ENCODE measurements around the gene ZNF565. TPM values are rescaled to one million over a fixed set of nuclear protein-coding genes. Genes with fewer than 3 reads are reported as not detected.

The ZNF565 gene
- total RNA-seq, 2 donors from 2014 or later: 1.6 to 2.7 TPM

DNA sequence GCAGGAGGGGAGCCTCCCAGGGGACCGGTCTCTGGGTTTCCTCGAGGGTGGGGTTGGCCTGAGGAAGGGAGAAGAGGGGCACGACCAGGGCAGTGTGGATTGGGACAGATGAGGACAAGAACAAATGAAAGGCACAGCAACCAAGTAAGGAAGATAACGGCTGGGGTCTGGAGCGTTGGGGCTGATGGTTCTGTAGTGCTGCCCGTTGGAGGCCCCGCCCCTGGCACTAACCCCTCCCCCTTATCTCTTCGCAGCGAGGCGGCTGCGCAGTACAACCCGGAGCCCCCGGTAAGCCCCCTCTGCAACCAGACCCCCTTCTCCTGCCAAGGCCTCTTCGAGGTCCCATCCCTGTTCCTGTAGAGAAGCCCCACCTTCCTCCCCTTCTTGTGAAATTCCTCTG lies 72.4 kb downstream of the ZNF565 start:
- H3K27ac Mint-ChIP-seq: peak overlapping the region; percentile 90
- H3K9ac ChIP-seq (ENCODE audit: extremely low read depth, low read length, poor library complexity, severe bottlenecking): no peak overlapping the region
- DNase-seq: no peak
- WGBS, 2 experiments (ENCODE audit: insufficient coverage in 1 of 2, insufficient read length in 1 of 2): 96 to 97% methylated on average over 6 to 14 of the region's 14 CpGs
- no peak overlapping the region for H3K27ac ChIP-seq (ENCODE audit: low read depth, low read length)
- H3K36me3 Mint-ChIP-seq (ENCODE audit: low read depth): peaks cover 50% of the 10 kb centered on the region
- peaks cover 50% of the 10 kb centered on the region for H3K36me3 ChIP-seq (ENCODE audit: control insufficient read depth, insufficient read depth, low read length)
- H3K9me3 Mint-ChIP-seq: no peaks in the 10 kb centered on the region
- peak overlapping the region; percentile 90 for H3K4me3 ChIP-seq (ENCODE audit: low read length)
- peaks cover 9% of the 10 kb centered on the region for H3K4me1 Mint-ChIP-seq
- H3K4me3 Mint-ChIP-seq: peak overlapping the region; percentile 99
- no peaks in the 10 kb centered on the region for H3K4me1 ChIP-seq (ENCODE audit: control insufficient read depth, insufficient read depth, low read length)
- TF ChIP-seq, protein P1, sequence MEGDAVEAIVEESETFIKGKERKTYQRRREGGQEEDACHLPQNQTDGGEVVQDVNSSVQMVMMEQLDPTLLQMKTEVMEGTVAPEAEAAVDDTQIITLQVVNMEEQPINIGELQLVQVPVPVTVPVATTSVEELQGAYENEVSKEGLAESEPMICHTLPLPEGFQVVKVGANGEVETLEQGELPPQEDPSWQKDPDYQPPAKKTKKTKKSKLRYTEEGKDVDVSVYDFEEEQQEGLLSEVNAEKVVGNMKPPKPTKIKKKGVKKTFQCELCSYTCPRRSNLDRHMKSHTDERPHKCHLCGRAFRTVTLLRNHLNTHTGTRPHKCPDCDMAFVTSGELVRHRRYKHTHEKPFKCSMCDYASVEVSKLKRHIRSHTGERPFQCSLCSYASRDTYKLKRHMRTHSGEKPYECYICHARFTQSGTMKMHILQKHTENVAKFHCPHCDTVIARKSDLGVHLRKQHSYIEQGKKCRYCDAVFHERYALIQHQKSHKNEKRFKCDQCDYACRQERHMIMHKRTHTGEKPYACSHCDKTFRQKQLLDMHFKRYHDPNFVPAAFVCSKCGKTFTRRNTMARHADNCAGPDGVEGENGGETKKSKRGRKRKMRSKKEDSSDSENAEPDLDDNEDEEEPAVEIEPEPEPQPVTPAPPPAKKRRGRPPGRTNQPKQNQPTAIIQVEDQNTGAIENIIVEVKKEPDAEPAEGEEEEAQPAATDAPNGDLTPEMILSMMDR (conservative IDR thresholded peaks at IDR 0.05): no peak
- no peaks in the 10 kb centered on the region for H3K27me3 ChIP-seq (ENCODE audit: control insufficient read depth, insufficient read depth, low read length, poor library complexity, severe bottlenecking)
- no peaks in the 10 kb centered on the region for H3K9me3 ChIP-seq (ENCODE audit: control insufficient read depth, low read length)
- no peaks in the 10 kb centered on the region for H3K27me3 Mint-ChIP-seq (ENCODE audit: insufficient read depth)

DNA sequence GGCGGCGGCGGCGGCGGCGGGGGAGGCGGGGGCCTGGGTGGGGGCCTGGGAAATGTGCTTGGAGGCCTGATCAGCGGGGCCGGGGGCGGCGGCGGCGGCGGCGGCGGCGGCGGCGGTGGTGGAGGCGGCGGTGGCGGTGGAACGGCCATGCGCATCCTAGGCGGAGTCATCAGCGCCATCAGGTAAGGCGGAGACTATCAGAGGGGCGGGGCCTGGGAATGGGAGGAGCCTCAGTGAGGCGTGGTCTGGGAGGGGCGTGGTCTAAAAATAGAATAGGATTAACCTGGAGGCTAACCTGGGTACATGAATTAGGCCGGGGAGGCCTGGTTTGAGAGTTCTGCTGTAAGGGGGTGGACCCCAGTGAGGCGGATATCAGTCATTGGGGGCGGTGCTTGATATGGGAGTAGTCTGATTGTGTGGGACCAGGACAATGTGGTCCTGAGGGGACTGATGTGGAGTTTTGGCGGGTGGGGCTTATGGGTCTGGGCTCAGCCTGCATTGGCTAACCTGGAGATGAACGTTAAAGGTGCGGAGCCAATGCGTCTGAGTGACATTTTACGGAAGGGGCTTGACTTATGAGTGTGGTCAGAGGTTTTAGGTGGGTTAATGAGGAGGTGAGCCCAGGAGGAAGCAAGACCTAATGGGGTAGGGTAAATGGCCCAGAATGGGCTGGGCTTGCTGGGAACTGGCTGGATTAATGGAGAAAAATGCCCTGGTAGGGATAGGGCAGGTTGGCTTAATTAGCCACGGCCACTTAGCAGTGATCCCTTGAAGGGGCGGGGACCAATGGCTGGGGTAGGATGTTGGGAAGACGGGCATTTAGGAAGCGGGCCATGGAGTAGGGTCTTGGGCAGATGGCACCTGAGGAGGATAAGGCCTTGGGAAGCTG lies 73.2 kb downstream of the ZNF565 start:
- H3K27me3 ChIP-seq (ENCODE audit: control insufficient read depth, insufficient read depth, low read length, poor library complexity, severe bottlenecking): no peaks in the 10 kb centered on the region
- H3K4me3 ChIP-seq (ENCODE audit: low read length): peak overlapping the region; percentile 90
- H3K9me3 ChIP-seq (ENCODE audit: control insufficient read depth, low read length): no peaks in the 10 kb centered on the region
- peak; percentile 100 for DNase-seq
- H3K9ac ChIP-seq (ENCODE audit: extremely low read depth, low read length, poor library complexity, severe bottlenecking): no peak overlapping the region
- H3K9me3 Mint-ChIP-seq: no peaks in the 10 kb centered on the region
- no peaks in the 10 kb centered on the region for H3K4me1 ChIP-seq (ENCODE audit: control insufficient read depth, insufficient read depth, low read length)
- H3K36me3 ChIP-seq (ENCODE audit: control insufficient read depth, insufficient read depth, low read length): peaks cover 43% of the 10 kb centered on the region
- H3K27me3 Mint-ChIP-seq (ENCODE audit: insufficient read depth): peaks cover 2% of the 10 kb centered on the region
- WGBS, 2 experiments (ENCODE audit: insufficient coverage in 1 of 2, insufficient read length in 1 of 2): 14 to 30% methylated on average over 19 to 42 of the region's 42 CpGs
- peaks cover 13% of the 10 kb centered on the region for H3K4me1 Mint-ChIP-seq
- peak overlapping the region; percentile 90 for H3K27ac Mint-ChIP-seq
- H3K36me3 Mint-ChIP-seq (ENCODE audit: low read depth): peaks cover 42% of the 10 kb centered on the region
- H3K4me3 Mint-ChIP-seq: peak overlapping the region; percentile 99
- no peak overlapping the region for H3K27ac ChIP-seq (ENCODE audit: low read depth, low read length)
- TF ChIP-seq, protein P1 (conservative IDR thresholded peaks at IDR 0.05): no peak

DNA sequence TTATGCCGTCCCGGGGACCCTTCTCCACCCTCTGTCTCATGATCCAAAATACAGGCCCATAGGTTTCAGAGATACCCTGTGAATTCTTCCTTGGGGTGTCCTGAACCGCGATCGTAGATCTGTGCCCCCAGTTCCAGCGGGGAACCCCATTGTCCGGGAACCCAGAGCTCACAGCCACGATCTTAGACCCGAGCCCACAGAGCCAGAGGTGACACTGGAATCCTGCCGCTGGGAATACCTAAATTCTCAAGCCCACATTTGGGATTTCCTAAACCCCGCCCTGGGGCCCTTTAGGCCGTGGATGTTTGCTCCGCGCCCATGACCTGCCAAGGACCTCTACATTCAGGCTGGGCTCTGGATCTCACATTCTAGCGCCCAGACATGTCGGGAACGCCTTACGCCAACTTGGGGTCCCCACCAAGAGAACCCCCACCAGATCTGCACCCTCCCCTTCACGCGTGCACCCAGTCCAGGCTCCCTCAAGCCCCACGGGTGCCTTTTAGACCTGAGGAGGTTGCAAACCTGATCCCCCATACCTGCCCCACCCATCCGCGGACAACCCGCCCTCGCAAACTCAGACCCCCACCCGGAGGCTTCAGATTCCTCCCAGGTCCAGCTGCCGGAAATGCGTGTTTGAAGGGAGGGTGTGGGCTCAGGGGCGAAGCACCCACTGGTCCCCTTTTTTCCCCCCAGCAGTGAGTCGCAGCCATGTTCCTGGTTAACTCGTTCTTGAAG lies 74.0 kb downstream of the ZNF565 start:
- TF ChIP-seq, protein P1 (conservative IDR thresholded peaks at IDR 0.05): no peak
- Histone ChIP-seq H3K9ac (ENCODE audit: extremely low read depth, low read length, poor library complexity, severe bottlenecking) (peak overlapping the region; percentile 96), H3K36me3 (ENCODE audit: control insufficient read depth, insufficient read depth, low read length) (peaks cover 35% of the 10 kb centered on the region), H3K4me1 (ENCODE audit: control insufficient read depth, insufficient read depth, low read length) (no peaks in the 10 kb centered on the region), H3K27ac (ENCODE audit: low read depth, low read length) (peak overlapping the region; percentile 31), H3K27me3 (ENCODE audit: control insufficient read depth, insufficient read depth, low read length, poor library complexity, severe bottlenecking) (no peaks in the 10 kb centered on the region), H3K9me3 (ENCODE audit: control insufficient read depth, low read length) (no peaks in the 10 kb centered on the region), H3K4me3 (ENCODE audit: low read length) (peak overlapping the region; percentile 100)
- Mint-ChIP-seq H3K4me3 (peak overlapping the region; percentile 99), H3K4me1 (peaks cover 13% of the 10 kb centered on the region), H3K27me3 (ENCODE audit: insufficient read depth) (peaks cover 2% of the 10 kb centered on the region), H3K27ac (peak overlapping the region; percentile 98), H3K36me3 (ENCODE audit: low read depth) (peaks cover 34% of the 10 kb centered on the region), H3K9me3 (no peaks in the 10 kb centered on the region)
- WGBS, 2 experiments (ENCODE audit: insufficient coverage in 1 of 2, insufficient read length in 1 of 2): 0% methylated on average over 10 to 31 of the region's 31 CpGs
- DNase-seq: peak; percentile 87
